HG02885 (cell line): ENCODE data around the gene SPINK4.

Experiments
- ATAC-seq: cut with Tn5 transposase; IDR thresholded peaks from one replicate; pipeline ENCODE4 v1.9.1; 2021; ENCODE audit warnings: mild to moderate bottlenecking; ENCODE audit not compliant: unreplicated experiment, poor library complexity

SPINK4 gene

DNA sequence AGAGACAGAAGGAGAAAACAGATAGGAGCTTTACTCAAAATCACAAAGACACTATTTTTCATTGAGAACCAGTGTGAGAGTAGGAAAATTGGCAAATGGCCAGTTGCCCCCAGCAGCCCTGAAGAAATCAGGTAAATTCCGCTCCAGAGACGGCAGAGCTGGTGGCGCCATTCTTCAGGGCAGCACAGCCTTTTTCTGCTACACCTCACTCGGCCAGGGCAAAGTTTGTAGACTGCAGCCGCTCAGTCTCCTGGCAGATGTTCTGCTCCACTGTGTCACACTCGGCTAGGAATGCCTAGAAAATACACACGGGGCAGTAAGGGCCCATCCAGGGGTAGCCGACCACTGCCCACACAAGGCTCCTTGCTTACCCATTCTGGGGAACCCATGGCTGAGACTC, 15.0 kb downstream of the SPINK4 start:
- no peak for ATAC-seq

GRCh38 chr9:33255471-33255870, 15.5 kb downstream of the SPINK4 start:
- no peak for ATAC-seq

- ATAC-seq, result no peak
Measured at GRCh38 chr9:33256236-33256635, 16.3 kb downstream of the SPINK4 start.

- no peak for ATAC-seq
Measured at GRCh38 chr9:33257276-33257675, 17.3 kb downstream of the SPINK4 start.

- ATAC-seq, result no peak
Measured at GRCh38 chr9:33260372-33260771, 20.4 kb downstream of the SPINK4 start.

- ATAC-seq, result peak; percentile 14
Measured at GRCh38 chr9:33263131-33264002, 23.4 kb downstream of the SPINK4 start.

DNA sequence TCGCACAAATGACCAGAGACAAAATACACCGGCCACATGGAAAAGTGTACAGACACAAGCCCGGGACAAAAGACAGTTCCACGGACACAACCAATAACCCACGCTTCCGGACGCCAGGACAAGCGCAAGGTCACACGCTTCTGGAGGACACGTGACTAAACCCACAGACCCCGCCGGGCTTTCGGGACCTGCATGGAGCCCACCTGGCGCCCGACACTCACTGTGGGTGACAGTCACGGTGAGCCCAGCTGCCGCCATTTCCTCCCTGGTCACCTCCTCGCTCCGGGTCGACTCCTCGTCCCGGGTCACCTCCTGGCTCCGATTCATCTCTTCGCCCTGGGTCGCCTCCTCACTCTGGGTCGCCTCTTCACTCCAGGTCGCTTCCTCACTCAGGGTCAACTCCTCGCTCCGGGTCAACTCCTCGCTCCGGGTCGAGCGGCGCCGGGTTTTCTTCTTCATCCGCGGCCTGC, 24.1 kb downstream of the SPINK4 start:
- ATAC-seq, result peak; percentile 33

DNA sequence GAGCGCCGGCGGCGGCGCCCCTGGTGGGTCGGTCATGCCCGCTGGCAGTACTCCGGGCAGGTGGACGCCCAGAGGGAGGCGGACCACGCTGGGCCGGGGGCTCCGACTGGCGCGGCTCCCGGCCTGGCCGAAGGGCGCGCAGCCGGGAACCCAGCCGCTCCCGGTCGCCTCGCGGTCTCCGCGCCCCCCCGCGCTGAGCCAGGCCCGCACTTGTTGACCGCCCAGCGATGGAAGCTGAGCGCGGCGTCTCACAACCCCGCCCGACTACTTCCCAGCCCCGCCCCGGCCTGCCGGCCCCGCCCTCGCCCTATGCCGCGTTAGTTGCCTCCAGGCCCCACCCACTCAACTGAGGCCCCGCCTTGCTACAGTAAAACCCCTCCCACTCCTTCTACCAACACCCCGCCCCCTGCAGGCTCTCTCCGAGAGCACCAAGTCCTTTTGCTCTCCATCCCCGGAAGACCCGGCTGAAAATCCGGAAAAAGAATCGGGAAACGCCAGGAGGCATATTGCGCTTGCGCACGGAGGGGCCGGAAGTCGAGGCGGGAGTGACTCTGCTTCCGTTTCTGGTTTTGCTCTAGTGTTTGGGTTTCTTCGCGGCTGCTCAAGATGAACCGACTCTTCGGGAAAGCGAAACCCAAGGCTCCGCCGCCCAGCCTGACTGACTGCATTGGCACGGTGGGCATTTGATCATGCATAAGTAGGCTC, 24.7 kb downstream of the SPINK4 start, which contains the start of the genes BAG1 and CHMP5:
Gene BAG1, minus strand, starts transcription at position 236 of the 705 bp plus-strand sequence.
Gene CHMP5, plus strand, starts transcription at position 577 of the 705 bp plus-strand sequence. Its CDS starts 30 bp downstream, at position 607.
- ATAC-seq, result peak; percentile 87

DNA sequence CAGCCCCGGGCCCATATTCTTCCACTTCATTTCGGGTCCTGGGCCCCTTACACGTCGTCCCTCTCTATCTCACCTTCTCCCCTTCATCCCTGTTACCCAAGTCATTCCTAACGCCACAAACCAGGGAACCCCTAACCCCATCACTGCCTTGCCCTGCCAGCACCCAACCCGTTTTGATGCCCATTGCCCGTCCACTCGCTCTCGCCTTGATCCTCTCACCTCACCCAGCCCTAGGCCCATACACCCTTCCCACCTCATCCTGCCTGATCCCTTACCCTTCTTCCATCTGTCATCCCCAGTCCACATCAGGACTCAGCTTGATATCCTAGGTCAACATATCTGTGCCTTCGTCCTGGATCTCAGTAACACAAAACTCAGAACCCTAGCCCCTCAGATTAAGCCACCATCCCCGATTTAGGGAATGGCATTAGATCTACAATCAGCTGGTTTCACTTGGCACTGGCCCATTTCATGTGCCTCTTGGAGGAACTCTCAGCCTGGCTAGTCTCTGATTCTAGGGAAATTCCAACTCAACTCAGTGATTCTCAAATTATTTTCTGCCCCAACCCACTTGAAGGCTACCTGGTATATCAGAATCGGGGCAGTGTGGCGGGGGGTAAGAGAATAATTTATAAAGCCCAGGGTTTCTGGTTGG, 25.4 kb downstream of the SPINK4 start:
- ATAC-seq, result no peak

- ATAC-seq, result no peak
Measured at GRCh38 chr9:33267151-33267767, 27.3 kb downstream of the SPINK4 start.

DNA sequence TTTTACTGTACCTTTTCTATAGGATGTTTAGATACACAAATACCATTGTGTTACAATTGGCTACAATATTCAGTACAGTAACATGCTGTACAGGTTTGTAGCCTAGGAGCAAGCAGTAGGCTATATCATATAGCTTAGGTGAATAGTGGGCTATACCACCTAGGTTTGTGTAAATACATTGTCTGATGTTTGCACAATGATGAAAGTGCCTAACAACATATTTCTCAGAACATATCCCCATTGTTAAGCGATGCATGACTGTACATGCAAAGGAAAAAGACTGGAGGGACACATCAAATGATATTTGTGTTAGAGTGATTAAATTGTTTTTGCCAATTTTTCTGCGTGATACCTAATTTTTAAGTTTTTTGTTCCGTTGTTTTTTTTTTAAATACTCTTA, 30.2 kb downstream of the SPINK4 start:
- ATAC-seq, result no peak

DNA sequence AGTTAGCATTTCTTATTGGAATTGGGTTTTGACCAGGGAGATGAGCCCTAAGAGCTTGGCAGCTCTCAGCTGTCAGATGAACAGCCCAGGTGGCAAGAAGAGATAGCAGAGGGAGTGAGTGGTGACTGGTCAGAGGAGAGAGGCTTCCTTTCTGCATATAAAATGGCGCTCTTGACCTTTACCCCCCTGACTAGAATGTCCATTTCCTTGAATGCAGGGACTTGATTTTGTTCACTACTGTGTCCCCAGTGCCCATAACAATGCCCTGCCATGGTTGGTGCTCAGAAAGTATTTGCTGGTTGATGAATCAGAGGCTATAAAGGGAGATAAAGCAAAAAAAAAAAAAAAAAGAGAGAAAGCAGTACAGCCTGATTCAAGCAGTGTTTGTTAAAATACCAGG, 32.1 kb downstream of the SPINK4 start:
- no peak for ATAC-seq

- no peak for ATAC-seq
Measured at GRCh38 chr9:33273266-33273971, 33.5 kb downstream of the SPINK4 start.

GRCh38 chr9:33273972-33274328, 34.0 kb downstream of the SPINK4 start:
- no peak for ATAC-seq

DNA sequence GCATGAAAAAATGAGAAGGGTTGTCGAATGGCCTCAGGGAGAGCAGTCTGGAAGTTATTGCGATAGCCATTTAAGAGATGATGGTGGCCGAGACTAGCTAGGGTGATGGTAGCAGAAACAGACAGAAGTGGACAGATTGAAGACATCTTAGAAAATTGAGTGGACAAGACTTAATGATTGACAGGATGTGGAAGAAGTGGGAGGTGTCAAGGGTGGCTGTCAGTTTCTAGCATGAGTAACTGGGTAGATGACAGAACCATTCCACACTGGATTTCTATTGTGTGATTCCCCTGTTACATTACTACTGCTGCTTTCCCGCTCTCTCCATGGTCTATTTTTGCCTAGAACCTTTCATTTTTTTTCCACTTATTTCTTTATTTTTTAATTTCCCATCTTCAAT, 37.5 kb downstream of the SPINK4 start:
- no peak for ATAC-seq

DNA sequence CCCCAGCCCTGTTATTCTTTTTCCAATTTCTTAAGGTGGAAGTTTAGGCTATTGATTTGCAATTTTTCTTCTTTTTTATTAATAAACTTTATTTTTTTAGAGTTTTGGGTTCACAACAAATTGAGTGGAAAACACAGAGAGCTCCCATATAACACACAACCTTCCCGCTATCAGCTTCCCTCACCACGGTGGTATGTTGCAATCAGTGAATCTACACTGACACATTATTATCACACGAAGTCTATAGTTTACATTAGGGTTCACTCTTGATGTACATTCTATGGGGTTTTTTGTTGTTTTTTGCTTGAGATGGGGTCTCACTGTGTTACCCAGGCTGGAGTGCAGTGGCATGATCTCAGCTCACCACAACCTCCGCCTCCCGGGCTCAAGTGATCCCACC, 45.5 kb downstream of the SPINK4 start:
- no peak for ATAC-seq

DNA sequence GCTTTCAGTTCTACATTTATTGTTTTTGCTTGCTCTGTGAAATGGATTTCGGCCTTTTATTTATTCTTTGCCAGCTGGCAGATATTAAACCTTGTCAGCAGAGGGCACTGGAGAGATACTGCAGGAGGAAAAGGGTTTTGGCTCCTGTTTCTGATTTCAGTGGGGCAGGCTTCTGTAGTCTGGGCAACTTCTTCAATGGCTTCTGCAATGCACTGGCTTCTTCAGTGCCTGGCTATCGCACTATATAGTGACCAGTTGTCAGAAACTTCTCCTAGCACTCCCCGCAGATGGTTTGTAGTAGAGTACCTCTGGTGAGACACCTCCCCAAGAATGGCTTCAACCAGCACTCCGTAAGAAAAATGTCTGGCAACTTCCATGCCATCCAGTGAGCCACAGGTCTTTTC, 47.1 kb downstream of the SPINK4 start:
- ATAC-seq, result no peak

GRCh38 chr9:33288235-33288634, 48.3 kb downstream of the SPINK4 start:
- ATAC-seq, result no peak

DNA sequence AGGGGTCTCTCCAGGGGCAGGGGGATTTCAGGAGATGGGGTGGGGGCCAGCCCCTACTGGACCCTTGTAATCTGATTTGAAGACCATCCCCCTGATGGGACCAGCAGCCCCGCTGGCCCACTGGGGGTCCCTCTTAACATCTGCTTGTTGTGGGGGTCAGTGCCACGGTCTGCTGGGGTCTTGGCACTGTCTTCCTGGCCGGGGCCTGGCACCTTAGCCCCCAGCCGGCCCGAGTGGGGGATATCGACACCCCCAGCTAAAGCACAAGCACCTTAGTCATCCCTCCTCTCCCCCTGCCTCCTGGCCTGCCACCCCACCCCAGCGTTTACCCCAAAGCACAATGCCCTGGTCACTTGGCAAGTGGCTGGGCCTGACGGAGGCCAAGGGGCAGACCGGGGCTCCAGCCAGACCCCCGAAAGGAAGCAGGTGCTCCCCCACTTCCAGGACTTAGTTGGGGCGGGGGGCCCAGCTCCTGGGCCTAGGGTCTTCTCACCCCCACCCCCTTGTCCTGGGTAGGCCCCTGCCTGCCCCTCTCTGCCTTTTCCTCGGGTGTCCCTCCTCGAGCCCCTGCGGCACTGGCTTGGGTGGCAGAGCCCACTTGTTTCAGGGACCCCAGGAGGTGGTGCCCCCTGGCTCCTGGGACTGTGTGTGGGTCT, 49.0 kb downstream of the SPINK4 start:
- ATAC-seq, result no peak
